WTC11 (cell line): ENCODE measurements around the gene ZBTB7C. TPM values are rescaled to one million over a fixed set of nuclear protein-coding genes. Genes with fewer than 3 reads are reported as not detected.

Experiments used
- ATAC-seq: fragments of 200-7000 bp; cut with Tn5 transposase; 2 replicates; pipeline ENCODE4 v1.10.0; 2021; ENCODE audit warnings: mild to moderate bottlenecking, moderate library complexity
- CTCF ChIA-PET: fragments of 300-600 bp; sonication (Branson Sonifier 250); formaldehyde crosslinking; loops from one replicate; lab custom pipeline; 2021; ENCODE audit warnings: antibody characterized with exemption; lab: Charles Lee
- POLR2A ChIA-PET: fragments of 350-600 bp; sonication (Branson Sonifier 250); formaldehyde crosslinking; loops from one replicate; lab custom pipeline; 2021; ENCODE audit warnings: antibody characterized with exemption; lab: Charles Lee
- DNase-seq: peaks from one replicate; pipeline ENCODE4 v3.0.0; 2021; ENCODE audit warnings: low spot score
- H3K27ac Mint-ChIP-seq: 2 replicates; pipeline ENCODE4 v1.8.0; 2021; ENCODE audit warnings: mixed read lengths
- H3K27me3 Mint-ChIP-seq: 2 replicates; pipeline ENCODE4 v1.8.0; 2021; ENCODE audit warnings: low read depth, mild to moderate bottlenecking, moderate library complexity, mixed read lengths
- H3K36me3 Mint-ChIP-seq: 2 replicates; pipeline ENCODE4 v1.8.0; 2021; ENCODE audit warnings: mixed read lengths
- H3K4me1 Mint-ChIP-seq: 2 replicates; pipeline ENCODE4 v1.8.0; 2022; ENCODE audit warnings: mixed read lengths
- H3K4me3 Mint-ChIP-seq: 2 replicates; pipeline ENCODE4 v1.8.0; 2021; ENCODE audit warnings: mild to moderate bottlenecking, moderate library complexity, mixed read lengths
- H3K9me3 Mint-ChIP-seq: 2 replicates; pipeline ENCODE4 v1.8.0; 2021; ENCODE audit warnings: mixed read lengths
- ATF3 ChIP-seq: sonication (generic); formaldehyde crosslinking; conservative IDR thresholded peaks from 2 replicates; pipeline ENCODE4 v1.8.1; 2022; ENCODE audit warnings: mild to moderate bottlenecking, missing genetic modification reagents
- CBFB ChIP-seq: sonication (generic); formaldehyde crosslinking; IDR thresholded peaks from 2 replicates; pipeline ENCODE4 v1.8.1; 2022; ENCODE audit warnings: mild to moderate bottlenecking, low read depth, missing genetic modification reagents
- CTCF ChIP-seq: fragments of 200-600 bp; IDR thresholded peaks from 2 replicates; pipeline ENCODE4 v1.8.0; 2022; ENCODE audit warnings: antibody characterized with exemption
- E2F4 ChIP-seq: sonication (generic); formaldehyde crosslinking; IDR thresholded peaks from 2 replicates; pipeline ENCODE4 v1.8.1; 2022; ENCODE audit warnings: low read depth, mild to moderate bottlenecking, moderate library complexity, missing genetic modification reagents, borderline replicate concordance
- GABPB1 ChIP-seq: sonication (generic); formaldehyde crosslinking; IDR thresholded peaks from 2 replicates; pipeline ENCODE4 v1.8.1; 2023; ENCODE audit warnings: mild to moderate bottlenecking, missing genetic modification reagents
- GTF2I ChIP-seq: fragments of 250-450 bp; sonication (Bioruptor Pico); conservative IDR thresholded peaks from 2 replicates; pipeline ENCODE4 v1.4.0; 2021; ENCODE audit warnings: mild to moderate bottlenecking
- NR1H2 ChIP-seq: sonication (generic); formaldehyde crosslinking; IDR thresholded peaks from 2 replicates; pipeline ENCODE4 v1.9.0; 2021; ENCODE audit warnings: mild to moderate bottlenecking, moderate library complexity, missing genetic modification reagents
- PREB ChIP-seq: sonication (generic); formaldehyde crosslinking; IDR thresholded peaks from 2 replicates; pipeline ENCODE4 v1.8.1; 2022; ENCODE audit warnings: mild to moderate bottlenecking, missing genetic modification reagents, moderate library complexity, borderline replicate concordance
- RELA ChIP-seq: sonication (generic); formaldehyde crosslinking; IDR thresholded peaks from 2 replicates; pipeline ENCODE4 v1.8.1; 2022; ENCODE audit warnings: missing genetic modification reagents, mild to moderate bottlenecking, borderline replicate concordance
- RORB ChIP-seq: fragments of 250-450 bp; sonication (Bioruptor Pico); IDR thresholded peaks from 2 replicates; pipeline ENCODE4 v1.9.0; 2021; ENCODE audit warnings: mild to moderate bottlenecking
- STAT6 ChIP-seq: sonication (generic); formaldehyde crosslinking; conservative IDR thresholded peaks from 2 replicates; pipeline ENCODE4 v1.8.1; 2023; ENCODE audit warnings: mild to moderate bottlenecking, low read depth, missing genetic modification reagents, moderate library complexity
- TCF7 ChIP-seq: sonication (generic); formaldehyde crosslinking; IDR thresholded peaks from 2 replicates; pipeline ENCODE4 v1.8.0; 2022; ENCODE audit warnings: mild to moderate bottlenecking, low read depth, missing genetic modification reagents, moderate library complexity
- TEAD1 ChIP-seq: sonication (generic); formaldehyde crosslinking; IDR thresholded peaks from 2 replicates; pipeline ENCODE4 v1.8.0; 2022; ENCODE audit warnings: mild to moderate bottlenecking, missing genetic modification reagents
- ZMAT4 ChIP-seq: fragments of 250-450 bp; sonication (Bioruptor Pico); IDR thresholded peaks from 2 replicates; pipeline ENCODE4 v1.9.0; 2021; ENCODE audit warnings: mild to moderate bottlenecking
- ZNF121 ChIP-seq: sonication (generic); formaldehyde crosslinking; IDR thresholded peaks from 2 replicates; pipeline ENCODE4 v1.8.0; 2023; ENCODE audit warnings: missing genetic modification reagents
- ZNF138 ChIP-seq: sonication (generic); formaldehyde crosslinking; conservative IDR thresholded peaks from 2 replicates; pipeline ENCODE4 v1.8.1; 2022; ENCODE audit warnings: mild to moderate bottlenecking, moderate library complexity, missing genetic modification reagents
- ZNF512 ChIP-seq: sonication (generic); formaldehyde crosslinking; IDR thresholded peaks from 2 replicates; pipeline ENCODE4 v1.8.1; 2022; ENCODE audit warnings: missing genetic modification reagents, borderline replicate concordance
- ZNF671 ChIP-seq: fragments of 250-450 bp; sonication (Bioruptor Pico); IDR thresholded peaks from 2 replicates; pipeline ENCODE4 v1.8.0; 2021; ENCODE audit warnings: mild to moderate bottlenecking
- ZSCAN18 ChIP-seq: fragments of 250-450 bp; sonication (Bioruptor Pico); IDR thresholded peaks from 2 replicates; pipeline ENCODE4 v2.1.2; 2022; ENCODE audit warnings: mild to moderate bottlenecking, moderate library complexity
- total RNA-seq: library from RNA; stranded (reverse); gene quantifications from 3 replicates; pipeline ENCODE4 v1.2.3, GENCODE V29; 2021

The ZBTB7C gene
- total RNA-seq, 1 experiment from 2014 or later, result 0.48 TPM

GRCh38 chr18:48133671-48134251 is 275.4 kb downstream of the ZBTB7C start (continued):
- no peak for TF ChIP-seq ZNF138 (CRISPR knock-in tag)
- no peak for TF ChIP-seq ZMAT4 (CRISPR knock-in tag)
- no peak for TF ChIP-seq ZNF121 (CRISPR knock-in tag)
- no peak for TF ChIP-seq RELA
- TF ChIP-seq NR1H2 (CRISPR knock-in tag), result no peak

- ChIA-PET CTCF (interaction anchor here (0.7 kb wide), 2 partner anchors 162 to 1740 kb away, joined by 3 to 4 read pairs; no protein-coding TSS in a partner anchor), POLR2A (interaction anchor here (0.6 kb wide), 1 partner anchor 83 kb away, joined by 4 read pairs; no protein-coding TSS in a partner anchor)
- Mint-ChIP-seq H3K4me3 (no peak overlapping the region), H3K4me1 (peaks cover 26% of the 10 kb centered on the region), H3K27ac (no peak overlapping the region)
- DNase-seq, result no peak
- ATAC-seq, result no peak
- TF ChIP-seq TCF7 (CRISPR knock-in tag), result no peak
- no peak for TF ChIP-seq ZSCAN18 (CRISPR knock-in tag)
- no peak for TF ChIP-seq ATF3
- TF ChIP-seq ZNF671 (CRISPR knock-in tag), result no peak
- no peak for TF ChIP-seq E2F4
- no peak for TF ChIP-seq CBFB
- no peak for TF ChIP-seq TEAD1
- TF ChIP-seq ZMAT4 (CRISPR knock-in tag), result no peak
- TF ChIP-seq ZNF512 (CRISPR knock-in tag), result no peak
- no peak for TF ChIP-seq CTCF
- TF ChIP-seq ZNF121 (CRISPR knock-in tag), result no peak
- TF ChIP-seq RORB (CRISPR knock-in tag), result no peak
- TF ChIP-seq STAT6, result no peak
- no peak for TF ChIP-seq GTF2I (CRISPR knock-in tag)
- no peak for TF ChIP-seq GABPB1 (CRISPR knock-in tag)
- TF ChIP-seq PREB, result no peak
- TF ChIP-seq, all 79 proteins: peak for 0
- Mint-ChIP-seq H3K9me3 (no peaks in the 10 kb centered on the region), H3K36me3 (no peaks in the 10 kb centered on the region), H3K27me3 (peaks cover 48% of the 10 kb centered on the region)
Measured at GRCh38 chr18:48132797-48133655, 276.2 kb downstream of the ZBTB7C start.
